HG03066 (cell line): Measurements from ENCODE around the gene PI4K2A.
A peak's percentile ranks its signal among the peaks of the same experiment; 100 is the strongest.
"Not testable (repeated sequence)": the region's sequence is repeated elsewhere in the genome, so short reads cannot be mapped to it uniquely, and the experiment has no call there.

Experiments
- ATAC-seq: cut with Tn5 transposase; IDR thresholded peaks from one replicate; pipeline ENCODE4 v1.9.1; 2021; ENCODE audit warnings: low read depth; ENCODE audit not compliant: unreplicated experiment

The PI4K2A gene

GRCh38 chr10:97629289-97629688, 11.2 kb upstream of the PI4K2A start:
- ATAC-seq, result no peak

- no peak for ATAC-seq
These were observed 9.4 kb upstream of the PI4K2A start for GRCh38 chr10:97631098-97631497.

- ATAC-seq, result peak; percentile 99
These were observed 7.3 kb upstream of the PI4K2A start, which contains the start of gene MORN4 for GRCh38 chr10:97632949-97633884. MORN4 (minus strand) TSS chr10:97633500; CDS start chr10:97619653, 13,847 bp downstream.

GRCh38 chr10:97633921-97634320, 6.5 kb upstream of the PI4K2A start:
- no peak for ATAC-seq

- no peak for ATAC-seq
These were observed 4.9 kb upstream of the PI4K2A start for GRCh38 chr10:97635577-97635976.

DNA sequence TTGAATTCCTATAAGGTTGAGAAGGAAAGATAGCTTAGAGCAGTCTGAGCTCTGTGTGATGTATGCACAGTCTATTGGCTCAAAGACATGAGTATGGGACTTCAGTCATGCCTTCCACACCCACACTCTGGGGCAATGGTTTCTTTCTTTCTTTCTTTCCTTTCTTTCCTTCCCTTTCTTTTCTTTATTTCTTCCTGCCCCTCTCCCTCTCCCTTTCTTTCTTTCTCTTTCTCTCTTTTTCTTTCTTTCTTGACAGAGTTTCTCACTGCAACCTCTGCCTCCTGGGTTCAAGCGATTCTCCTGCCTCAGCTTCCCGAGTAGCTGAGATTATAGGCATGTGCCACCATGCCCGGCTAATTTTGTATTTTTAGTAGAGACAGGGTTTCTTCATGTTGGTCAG, 1.4 kb upstream of the PI4K2A start:
- ATAC-seq, result not testable (repeated sequence)

DNA sequence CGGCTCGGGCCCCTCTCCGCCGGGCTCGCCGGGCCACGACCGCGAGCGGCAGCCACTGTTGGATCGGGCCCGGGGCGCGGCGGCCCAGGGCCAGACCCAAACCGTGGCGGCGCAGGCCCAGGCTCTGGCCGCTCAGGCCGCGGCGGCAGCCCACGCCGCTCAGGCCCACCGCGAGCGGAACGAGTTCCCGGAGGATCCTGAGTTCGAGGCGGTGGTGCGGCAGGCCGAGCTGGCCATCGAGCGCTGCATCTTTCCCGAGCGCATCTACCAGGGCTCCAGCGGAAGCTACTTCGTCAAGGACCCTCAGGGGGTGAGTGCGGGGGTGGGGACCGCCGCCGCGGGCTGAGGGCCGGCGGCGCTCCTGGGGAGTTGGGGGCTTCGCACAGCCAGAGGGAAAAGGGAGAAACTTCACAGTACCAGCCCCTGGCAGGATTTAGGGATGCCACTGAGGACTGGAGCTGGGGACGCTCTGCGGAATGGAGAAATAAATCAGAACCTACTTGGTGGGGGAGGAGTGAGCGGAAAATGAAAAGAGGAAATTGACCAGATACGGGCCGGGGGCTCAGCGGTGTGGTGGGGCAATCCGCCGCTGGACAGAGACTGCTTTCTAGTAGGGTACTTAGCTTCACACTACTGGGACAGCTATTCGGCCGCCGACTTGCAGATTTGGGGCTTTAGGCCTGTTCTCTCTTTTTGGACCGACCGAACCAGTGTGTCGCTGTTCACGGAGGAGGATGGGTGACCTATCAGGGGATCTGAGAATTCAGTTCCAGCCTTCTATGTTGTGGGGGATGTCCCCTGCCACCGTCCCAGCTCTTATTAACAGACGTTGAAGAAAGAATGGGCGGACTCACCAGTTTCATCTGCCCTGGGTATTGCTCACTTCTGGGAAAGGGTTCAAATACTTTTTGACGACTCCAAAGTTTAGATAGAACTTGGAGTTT, 669 bp downstream of the PI4K2A start:
- ATAC-seq, result peak; percentile 5

GRCh38 chr10:97642471-97643159, 2.1 kb downstream of the PI4K2A start:
- not testable (repeated sequence) for ATAC-seq

DNA sequence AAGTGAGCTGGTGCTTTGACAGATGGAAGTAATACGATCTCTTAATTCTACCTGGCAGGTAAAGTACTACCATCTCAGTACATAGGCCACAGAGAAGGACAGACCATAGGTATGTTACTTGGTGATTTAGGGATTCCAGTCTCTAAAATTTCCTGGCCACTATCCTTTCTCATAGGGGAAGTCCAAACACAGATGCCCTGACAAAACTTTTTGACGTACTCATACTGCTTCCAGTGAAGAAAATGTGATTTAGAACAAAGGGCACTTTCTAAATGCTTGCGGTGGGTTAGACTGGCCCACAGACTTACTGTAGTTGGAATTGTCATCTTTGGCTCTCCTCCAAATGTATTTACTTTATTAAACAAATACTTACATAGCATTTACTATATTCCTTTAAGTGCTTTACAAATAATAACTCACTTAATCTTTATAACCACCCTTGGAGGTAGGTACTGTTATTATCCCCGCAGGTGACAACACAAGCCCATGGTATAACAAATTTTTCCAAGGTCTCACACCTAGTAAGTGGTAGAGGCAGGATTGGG, 3.0 kb downstream of the PI4K2A start:
- ATAC-seq, result no peak

DNA sequence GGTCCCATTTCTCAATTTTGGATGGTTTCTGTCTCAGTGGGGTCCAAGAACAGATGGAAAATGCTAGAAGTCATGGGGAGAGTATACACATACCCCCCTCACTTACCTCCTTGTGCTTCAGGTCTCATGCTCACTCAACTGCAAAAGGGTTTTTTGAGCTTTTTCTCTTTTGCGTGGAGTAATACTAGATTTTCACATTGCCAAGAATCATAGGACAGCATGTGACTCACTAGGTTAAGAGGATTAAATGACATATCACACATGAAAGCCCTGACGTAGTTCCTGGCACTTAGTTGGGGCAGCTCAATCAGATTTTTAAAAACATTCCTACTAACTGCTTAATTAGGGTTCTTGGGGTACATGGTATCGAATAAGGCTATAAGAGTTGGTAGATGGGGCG, 4.5 kb downstream of the PI4K2A start:
- ATAC-seq, result no peak

- ATAC-seq, result no peak
These were observed 7.1 kb downstream of the PI4K2A start for GRCh38 chr10:97647556-97647955.

- ATAC-seq, result peak; percentile 91
These were observed 8.3 kb downstream of the PI4K2A start for GRCh38 chr10:97648562-97649404.

DNA sequence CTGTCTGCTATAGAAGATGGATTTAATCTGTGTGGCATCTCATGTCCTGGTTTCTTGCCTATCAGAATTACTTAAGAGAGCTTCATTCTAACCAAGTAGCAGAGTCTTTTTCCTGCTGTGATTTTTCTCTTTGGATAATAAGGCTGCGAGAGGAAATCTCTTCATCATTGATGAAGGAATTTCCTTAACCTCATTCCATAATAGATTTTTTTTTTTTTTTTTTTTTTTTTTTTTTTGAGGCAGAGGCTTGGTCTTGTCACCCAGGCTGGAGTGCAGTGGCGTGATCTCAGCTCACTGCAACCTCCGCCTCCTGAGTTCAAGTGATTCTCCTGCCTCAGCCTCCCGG, 8.9 kb downstream of the PI4K2A start:
- ATAC-seq, result not testable (repeated sequence)

- no peak for ATAC-seq
These were observed 10.3 kb downstream of the PI4K2A start for GRCh38 chr10:97650726-97651125.

GRCh38 chr10:97651773-97652172, 11.3 kb downstream of the PI4K2A start:
- no peak for ATAC-seq

- no peak for ATAC-seq
These were observed 16.3 kb downstream of the PI4K2A start for GRCh38 chr10:97656777-97657176.

- no peak for ATAC-seq
These were observed 19.1 kb downstream of the PI4K2A start for GRCh38 chr10:97659589-97659988.

GRCh38 chr10:97664282-97664850, 23.9 kb downstream of the PI4K2A start:
- ATAC-seq, result no peak

GRCh38 chr10:97666992-97667391, 26.5 kb downstream of the PI4K2A start:
- ATAC-seq, result no peak
